Measurements from ENCODE around the gene PPL. TPM values are rescaled to one million over a fixed set of nuclear protein-coding genes. Genes with fewer than 3 reads are reported as not detected.

The PPL gene
- total RNA-seq, 1 experiment from 2014 or later: 0.04 TPM

DNA sequence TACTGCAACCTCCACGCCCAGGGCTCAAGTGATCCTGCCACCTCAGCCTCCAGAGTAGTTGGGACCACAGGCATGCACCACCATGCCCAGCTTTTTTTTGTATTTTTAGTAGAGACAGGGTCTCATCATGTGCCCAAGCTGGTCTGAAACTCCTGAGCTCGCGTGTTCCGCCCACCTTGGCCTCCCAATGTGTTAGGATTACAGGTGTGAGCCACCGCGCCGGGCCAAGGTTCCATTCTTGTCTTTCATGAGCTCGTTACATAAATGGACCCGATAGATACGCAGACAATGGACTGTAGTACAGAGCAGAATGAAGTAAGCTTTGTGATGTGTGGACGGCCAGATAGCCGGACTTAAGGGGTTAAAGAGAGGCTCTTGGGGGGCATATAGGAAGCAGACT lies 70.4 kb downstream of the PPL start:
- no TSS peak for BruUV-seq (replicated peaks)
- peaks cover 23% of the 10 kb centered on the region for H3K36me3 ChIP-seq (ENCODE audit: insufficient read depth, low read length, poor library complexity, severe bottlenecking)
- CTCF ChIA-PET: no interaction called here

GRCh38 chr16:4865231-4865860 lies 71.6 kb downstream of the PPL start:
- ChIA-PET CTCF (no interaction called here), POLR2A (ENCODE audit: low non-redundant PET) (no interaction called here)
- Histone ChIP-seq H3K36me3 (ENCODE audit: insufficient read depth, low read length, poor library complexity, severe bottlenecking) (peaks cover 28% of the 10 kb centered on the region), H3K27ac (ENCODE audit: low read depth, low read length, poor library complexity, severe bottlenecking) (no peak overlapping the region), H3K4me1 (ENCODE audit: insufficient read depth, low read length, poor library complexity, severe bottlenecking) (no peaks in the 10 kb centered on the region), H3K4me3 (ENCODE audit: low read depth, low read length, poor library complexity, severe bottlenecking) (no peak overlapping the region), H3K9me3 (ENCODE audit: low read depth, low read length, poor library complexity, severe bottlenecking) (no peaks in the 10 kb centered on the region), H3K27me3 (replicated peaks; ENCODE audit: insufficient read depth, low read depth, low read length, poor library complexity) (no peaks in the 10 kb centered on the region)
- DNase-seq (ENCODE audit: low spot score): no peak
- no TSS peak for BruUV-seq (replicated peaks)
- TF ChIP-seq CTCF (conservative IDR thresholded peaks at IDR 0.05; ENCODE audit: low read depth, low read length) (no peak), EZH2 (IDR thresholded peaks at IDR 0.05; ENCODE audit: borderline replicate concordance, low read depth, low read length, poor library complexity, severe bottlenecking) (no peak)
- intact Hi-C loops (cut with micrococcal nuclease; ENCODE audit: unreplicated experiment): no loop called here

More for the DNA sequence above, 70.4 kb downstream of the PPL start:
- intact Hi-C loops (cut with micrococcal nuclease; ENCODE audit: unreplicated experiment): no loop called here
- H3K4me3 ChIP-seq (ENCODE audit: low read depth, low read length, poor library complexity, severe bottlenecking): no peak overlapping the region
- no peak for DNase-seq (ENCODE audit: low spot score)
- no peak for TF ChIP-seq EZH2 (IDR thresholded peaks at IDR 0.05; ENCODE audit: borderline replicate concordance, low read depth, low read length, poor library complexity, severe bottlenecking)
- TF ChIP-seq CTCF (conservative IDR thresholded peaks at IDR 0.05; ENCODE audit: low read depth, low read length): no peak
- POLR2A ChIA-PET (ENCODE audit: low non-redundant PET): interaction anchor here (0.6 kb wide), 1 partner anchor 54 kb away, joined by 4 read pairs; no protein-coding TSS in a partner anchor
- no peaks in the 10 kb centered on the region for H3K9me3 ChIP-seq (ENCODE audit: low read depth, low read length, poor library complexity, severe bottlenecking)
- no peaks in the 10 kb centered on the region for H3K27me3 ChIP-seq (replicated peaks; ENCODE audit: insufficient read depth, low read depth, low read length, poor library complexity)
- no peak overlapping the region for H3K27ac ChIP-seq (ENCODE audit: low read depth, low read length, poor library complexity, severe bottlenecking)
- no peaks in the 10 kb centered on the region for H3K4me1 ChIP-seq (ENCODE audit: insufficient read depth, low read length, poor library complexity, severe bottlenecking)

GRCh38 chr16:4864728-4865127 lies 72.2 kb downstream of the PPL start:
- H3K27me3 ChIP-seq (replicated peaks; ENCODE audit: insufficient read depth, low read depth, low read length, poor library complexity): no peaks in the 10 kb centered on the region
- TF ChIP-seq EZH2 (IDR thresholded peaks at IDR 0.05; ENCODE audit: borderline replicate concordance, low read depth, low read length, poor library complexity, severe bottlenecking) (no peak), CTCF (conservative IDR thresholded peaks at IDR 0.05; ENCODE audit: low read depth, low read length) (no peak)
- DNase-seq (ENCODE audit: low spot score): no peak
- ChIA-PET CTCF (no interaction called here), POLR2A (ENCODE audit: low non-redundant PET) (no interaction called here)
- H3K27ac ChIP-seq (ENCODE audit: low read depth, low read length, poor library complexity, severe bottlenecking): no peak overlapping the region
- intact Hi-C loops (cut with micrococcal nuclease; ENCODE audit: unreplicated experiment): no loop called here
- peaks cover 33% of the 10 kb centered on the region for H3K36me3 ChIP-seq (ENCODE audit: insufficient read depth, low read length, poor library complexity, severe bottlenecking)
- no peaks in the 10 kb centered on the region for H3K4me1 ChIP-seq (ENCODE audit: insufficient read depth, low read length, poor library complexity, severe bottlenecking)
- BruUV-seq (replicated peaks): no TSS peak
- no peak overlapping the region for H3K4me3 ChIP-seq (ENCODE audit: low read depth, low read length, poor library complexity, severe bottlenecking)
- no peaks in the 10 kb centered on the region for H3K9me3 ChIP-seq (ENCODE audit: low read depth, low read length, poor library complexity, severe bottlenecking)
